Sciatic nerve (tissue), 2 donors: ENCODE results near the gene PGAP1. TPM values are rescaled to one million over a fixed set of nuclear protein-coding genes. Genes with fewer than 3 reads are reported as not detected.

ENCODE experiments used
- ATAC-seq: fragments of 200-7000 bp; cut with Tn5 transposase; one replicate; pipeline ENCODE4 v1.9.1; 2020; ENCODE audit warnings: mild to moderate bottlenecking, moderate library complexity
- DNase-seq: peaks from one replicate; pipeline ENCODE4 v3.0.0-alpha.2; 2020; ENCODE audit warnings: low spot score
- intact Hi-C: fragments of 100-400 bp; cut with DNase I; formaldehyde crosslinking; loops from one replicate; pipeline ENCODE4 v1.14.2; 2022
- total RNA-seq: library from RNA; stranded (reverse); fragmentation: NEBNext Ultra II Directional; extraction: Animal tissue kit (Norgen Biotek cat#: 25700); gene quantifications from one replicate; pipeline ENCODE4 v1.2.1, GENCODE V29; 2021
- donor health status: DM: no; HTN: no; CAD: no.
- donor health status: DM: no; HTN: no; CAD: no.

PGAP1 gene
- total RNA-seq, 1 donor from 2014 or later: 24.7 TPM

GRCh38 chr2:196954001-196954400, 27.5 kb upstream of the PGAP1 start:
- DNase-seq: no peak
- no peak for ATAC-seq
- intact Hi-C loops: no loop called here

DNA sequence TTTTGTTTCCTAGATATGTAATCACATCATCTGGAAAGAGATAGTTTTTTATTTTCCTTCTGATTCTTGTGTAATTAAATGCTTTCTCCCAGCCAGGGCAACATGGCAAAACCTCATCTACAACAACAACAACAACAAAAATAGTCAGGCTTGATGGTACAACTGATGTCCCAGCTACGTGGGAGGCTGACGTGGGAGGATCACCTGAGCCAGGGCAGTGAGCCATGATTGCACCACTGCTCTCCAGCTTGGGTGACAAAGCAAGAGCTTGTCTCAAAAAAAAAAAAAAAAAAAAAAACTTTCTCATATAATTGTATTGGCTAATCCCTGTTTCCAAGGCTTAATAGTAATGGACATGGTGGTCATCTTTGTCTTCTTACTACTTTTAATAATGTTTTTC, 26.4 kb upstream of the PGAP1 start:
- intact Hi-C loops: no loop called here
- DNase-seq: no peak
- ATAC-seq: no peak

- ATAC-seq: no peak
- no peak for DNase-seq
- intact Hi-C loops: no loop called here
Observed at GRCh38 chr2:196951973-196952372, 25.5 kb upstream of the PGAP1 start.

DNA sequence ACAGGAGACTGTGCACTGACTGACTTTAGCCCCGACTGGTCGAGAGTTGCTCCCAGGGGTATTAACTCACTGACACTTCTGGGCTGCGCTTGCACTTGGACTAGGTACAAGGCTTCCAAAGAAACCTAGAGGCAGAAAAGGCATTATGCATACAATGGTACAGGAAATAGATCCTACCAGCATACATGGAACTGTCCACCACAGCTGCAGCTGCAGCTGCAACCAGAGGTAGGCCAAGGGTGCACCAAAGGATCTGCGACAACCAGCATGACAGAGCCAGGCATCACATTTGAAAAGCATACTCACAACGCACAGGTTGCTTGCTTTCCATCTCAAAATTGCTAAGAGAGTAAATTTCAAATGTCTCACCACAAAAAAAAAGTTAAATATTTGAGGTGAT, 22.6 kb upstream of the PGAP1 start:
- intact Hi-C loops: no loop called here
- ATAC-seq (no peak), DNase-seq (no peak)

- intact Hi-C loops: no loop called here
- DNase-seq: no peak
- ATAC-seq: no peak
Observed at GRCh38 chr2:196944570-196944969, 18.1 kb upstream of the PGAP1 start.

- ATAC-seq (no peak), DNase-seq (no peak)
- intact Hi-C loops: no loop called here
Observed at GRCh38 chr2:196941398-196942078, 15.0 kb upstream of the PGAP1 start.

GRCh38 chr2:196939371-196939770, 12.9 kb upstream of the PGAP1 start:
- DNase-seq: no peak
- intact Hi-C loops: no loop called here
- no peak for ATAC-seq

DNA sequence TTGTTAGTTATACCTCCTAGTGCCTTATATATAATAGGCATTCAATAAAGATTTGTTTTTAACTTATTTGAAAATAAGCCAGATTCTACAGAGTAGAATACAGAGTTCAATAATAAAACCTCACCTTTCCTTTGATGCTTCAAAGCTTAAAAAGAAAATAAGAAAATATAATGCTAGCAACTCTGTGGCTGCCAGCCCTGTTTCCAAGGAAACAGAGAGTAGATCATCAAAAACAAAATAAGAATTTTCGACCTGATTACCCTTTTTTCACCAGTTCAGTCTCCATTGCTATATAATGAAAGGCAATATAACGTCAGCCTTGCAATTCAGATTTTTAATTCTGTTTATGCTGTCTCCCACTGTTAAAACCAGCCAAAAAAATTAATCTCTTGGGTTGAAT, 8.9 kb upstream of the PGAP1 start:
- DNase-seq (no peak), ATAC-seq (no peak)
- intact Hi-C loops: no loop called here

- ATAC-seq (no peak), DNase-seq (no peak)
- intact Hi-C loops: no loop called here
Observed at GRCh38 chr2:196934672-196935071, 8.2 kb upstream of the PGAP1 start.

DNA sequence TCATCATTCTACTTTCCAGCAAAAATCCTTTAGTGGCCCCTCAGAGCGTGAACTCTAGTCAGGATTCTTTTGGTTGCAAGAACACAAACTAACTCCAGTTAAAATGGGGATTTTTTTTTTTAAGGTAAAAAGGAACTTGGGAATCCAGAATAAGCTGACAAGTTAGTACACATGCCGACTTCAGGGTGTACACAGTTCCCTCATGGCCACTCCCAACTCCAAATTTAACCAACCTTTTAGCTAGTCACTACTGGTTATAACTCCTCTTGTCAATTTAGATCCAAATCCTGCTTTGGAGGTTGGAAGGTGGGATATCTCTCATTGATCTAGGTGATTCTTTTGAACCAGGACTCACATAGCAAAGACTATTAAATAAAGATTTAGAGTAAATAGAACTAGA, 5.0 kb upstream of the PGAP1 start:
- ATAC-seq (no peak), DNase-seq (no peak)
- intact Hi-C loops: no loop called here

DNA sequence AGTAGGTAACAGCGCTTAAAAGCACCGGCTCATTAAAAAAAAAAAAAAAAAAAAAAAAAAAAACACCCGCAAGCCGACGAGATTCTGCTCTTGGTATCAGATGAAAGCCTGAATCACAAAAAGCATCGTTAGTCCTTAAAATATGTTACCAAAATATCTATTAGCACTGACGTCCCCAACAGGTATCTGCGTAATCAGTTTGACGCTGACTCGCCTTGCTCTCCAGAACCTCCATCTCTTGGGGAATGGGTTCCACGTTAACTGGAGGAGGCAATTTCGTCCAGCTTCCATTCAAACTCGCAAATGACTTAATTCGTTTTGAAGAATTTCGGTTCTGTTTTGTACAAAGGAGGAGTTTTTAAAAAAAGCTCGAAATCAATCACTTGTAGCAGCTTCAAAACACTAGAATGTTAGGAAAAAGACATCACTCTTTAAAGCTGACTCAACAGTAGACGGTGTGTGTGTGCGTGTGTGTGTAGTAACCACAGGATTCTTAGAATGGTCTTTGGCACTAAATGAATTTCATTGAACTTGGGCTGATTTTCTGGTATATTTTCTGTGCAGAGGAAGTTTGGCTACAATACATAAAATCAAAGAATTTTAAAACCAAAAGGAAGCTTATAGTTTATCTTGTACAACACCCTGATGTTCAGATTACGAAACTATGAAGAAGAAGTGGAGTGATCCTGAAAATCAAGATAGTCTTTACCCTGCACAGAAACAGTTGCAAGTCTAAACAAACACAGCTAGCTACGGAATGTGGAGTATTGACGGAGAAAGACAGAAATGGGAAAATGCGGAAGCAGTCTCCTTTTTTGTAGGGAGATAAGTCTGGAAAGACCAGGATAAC, 1.1 kb upstream of the PGAP1 start:
- DNase-seq (no peak), ATAC-seq (peak; percentile 54)
- intact Hi-C loops: loop anchor here (10.0 kb wide), 1 partner anchor 257 kb away; no protein-coding TSS in a partner anchor

GRCh38 chr2:196925768-196926561, 542 bp downstream of the PGAP1 start:
- DNase-seq: peak; percentile 61
- peak; percentile 66 for ATAC-seq
- intact Hi-C loops: loop anchor here (10.0 kb wide), 1 partner anchor 259 kb away; no protein-coding TSS in a partner anchor

DNA sequence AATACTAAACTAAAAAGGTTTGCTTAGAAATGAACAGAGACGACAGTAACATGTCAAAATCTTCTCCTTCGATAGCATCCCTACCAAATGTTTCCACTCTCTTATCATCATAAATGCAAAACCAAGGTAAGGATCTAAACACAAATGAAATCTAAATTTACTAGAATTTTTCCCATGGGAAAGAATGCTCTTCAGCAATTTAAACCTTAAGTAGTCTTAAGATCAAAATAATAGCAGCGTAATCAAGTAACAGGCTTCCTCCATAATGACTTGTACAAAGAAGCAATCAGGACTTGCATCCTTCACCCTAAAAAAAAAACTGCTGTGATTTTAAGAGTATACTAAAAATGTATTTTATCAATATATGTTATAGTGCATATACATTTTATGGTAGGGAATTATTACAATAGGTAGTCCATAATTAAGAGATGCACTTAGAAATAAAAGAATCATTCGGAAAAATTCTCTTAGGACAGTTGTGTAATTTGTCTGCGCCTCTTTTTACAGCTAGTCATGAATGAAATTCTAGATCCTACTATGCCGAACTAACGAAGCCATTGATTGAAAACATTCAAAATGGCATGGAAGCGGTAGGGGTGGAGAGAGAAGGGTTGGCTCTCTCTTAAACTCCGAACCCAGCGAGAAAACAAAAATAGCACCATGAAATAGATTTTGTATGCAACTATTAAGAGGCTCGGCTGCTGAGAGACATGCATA, 1.3 kb downstream of the PGAP1 start:
- intact Hi-C loops: loop anchor here (10.0 kb wide), 1 partner anchor 260 kb away; no protein-coding TSS in a partner anchor
- ATAC-seq (no peak), DNase-seq (no peak)

GRCh38 chr2:196924051-196924450, 2.5 kb downstream of the PGAP1 start:
- no peak for DNase-seq
- intact Hi-C loops: loop anchor here (10.0 kb wide), 1 partner anchor 261 kb away; no protein-coding TSS in a partner anchor
- ATAC-seq: no peak

- ATAC-seq (no peak), DNase-seq (no peak)
- intact Hi-C loops: no loop called here
Observed at GRCh38 chr2:196918927-196919326, 7.6 kb downstream of the PGAP1 start.

GRCh38 chr2:196917802-196918201, 8.7 kb downstream of the PGAP1 start:
- DNase-seq: no peak
- intact Hi-C loops: no loop called here
- no peak for ATAC-seq

- DNase-seq (no peak), ATAC-seq (no peak)
- intact Hi-C loops: no loop called here
Observed at GRCh38 chr2:196915507-196916189, 10.9 kb downstream of the PGAP1 start.

- ATAC-seq: no peak
- intact Hi-C loops: no loop called here
- DNase-seq: no peak
Observed at GRCh38 chr2:196914867-196915460, 11.5 kb downstream of the PGAP1 start.
